Measurements from ENCODE around the gene TMEM119. TPM values are rescaled to one million over a fixed set of nuclear protein-coding genes. Genes with fewer than 3 reads are reported as not detected.

Gene TMEM119
- total RNA-seq, 4 donors from 2014 or later = 0.24 to 10.9 (median 6.3) TPM

GRCh38 chr12:108571609-108572165 is 26.2 kb downstream of the TMEM119 start:
- peak in 1 of 2 donors; percentile 15 for DNase-seq (ENCODE audit: low spot score in 2 of 2)
- no peak for TF ChIP-seq POLR2AphosphoS5 (IDR thresholded peaks at IDR 0.05)
- no peak for TF ChIP-seq EP300 (IDR thresholded peaks at IDR 0.05)
- no peak for TF ChIP-seq POLR2A (IDR thresholded peaks at IDR 0.05)
- TF ChIP-seq CTCF (IDR thresholded peaks at IDR 0.05) = no peak

GRCh38 chr12:108570743-108571608 is 26.9 kb downstream of the TMEM119 start:
- Histone ChIP-seq H3K27me3 (no peaks in the 10 kb centered on the region), H3K4me1 (peaks cover 7% of the 10 kb centered on the region), H3K9me3 (no peaks in the 10 kb centered on the region), H3K36me3 (peaks cover 42% of the 10 kb centered on the region), H3K4me3 (no peak overlapping the region), H3K27ac (no peak overlapping the region)
- peak; percentile 42 to 50 for DNase-seq (ENCODE audit: low spot score in 2 of 2)
- WGBS = 55% methylated on average over 2 of the region's 3 CpGs
- no peak for TF ChIP-seq POLR2A (IDR thresholded peaks at IDR 0.05)
- TF ChIP-seq CTCF (IDR thresholded peaks at IDR 0.05) = no peak
- no peak for TF ChIP-seq EP300 (IDR thresholded peaks at IDR 0.05)
- no peak for TF ChIP-seq POLR2AphosphoS5 (IDR thresholded peaks at IDR 0.05)

More at GRCh38 chr12:108571609-108572165, 26.2 kb downstream of the TMEM119 start:
- Histone ChIP-seq H3K27me3 (no peaks in the 10 kb centered on the region), H3K4me1 (peaks cover 6% of the 10 kb centered on the region), H3K9me3 (no peaks in the 10 kb centered on the region), H3K4me3 (no peak overlapping the region), H3K36me3 (peaks cover 35% of the 10 kb centered on the region), H3K27ac (no peak overlapping the region)
- 91% methylated on average over 8 of the region's 8 CpGs for WGBS

GRCh38 chr12:108568338-108569154 is 29.3 kb downstream of the TMEM119 start:
- 71% methylated on average over 10 of the region's 10 CpGs for WGBS

GRCh38 chr12:108567406-108568337 is 30.2 kb downstream of the TMEM119 start:
- Histone ChIP-seq H3K36me3 (peaks cover 51% of the 10 kb centered on the region), H3K4me3 (no peak overlapping the region), H3K9me3 (no peaks in the 10 kb centered on the region), H3K4me1 (peaks cover 23% of the 10 kb centered on the region), H3K27ac (no peak overlapping the region), H3K27me3 (no peaks in the 10 kb centered on the region)
- TF ChIP-seq POLR2AphosphoS5 (IDR thresholded peaks at IDR 0.05) (no peak), CTCF (IDR thresholded peaks at IDR 0.05) (no peak), POLR2A (IDR thresholded peaks at IDR 0.05) (no peak), EP300 (IDR thresholded peaks at IDR 0.05) (no peak)
- 68% methylated on average over 7 of the region's 7 CpGs for WGBS
- DNase-seq (ENCODE audit: low spot score in 2 of 2) = no peak

More at GRCh38 chr12:108568338-108569154, 29.3 kb downstream of the TMEM119 start:
- Histone ChIP-seq H3K4me3 (no peak overlapping the region), H3K36me3 (peaks cover 51% of the 10 kb centered on the region), H3K4me1 (peaks cover 18% of the 10 kb centered on the region), H3K27me3 (no peaks in the 10 kb centered on the region), H3K27ac (no peak overlapping the region), H3K9me3 (no peaks in the 10 kb centered on the region)
- TF ChIP-seq POLR2A (IDR thresholded peaks at IDR 0.05) = no peak
- no peak for TF ChIP-seq EP300 (IDR thresholded peaks at IDR 0.05)
- no peak for TF ChIP-seq POLR2AphosphoS5 (IDR thresholded peaks at IDR 0.05)
- no peak for TF ChIP-seq CTCF (IDR thresholded peaks at IDR 0.05)
- no peak for DNase-seq (ENCODE audit: low spot score in 2 of 2)
